HEK293 (cell line): ENCODE measurements around the gene LETM1.

Source experiments
- HOXA7 ChIP-seq: sonication (generic); formaldehyde crosslinking; IDR thresholded peaks from 2 replicates; pipeline ENCODE4 v1.8.1; 2022; ENCODE audit warnings: missing genetic modification reagents, borderline replicate concordance
- REST ChIP-seq: fragments of 450-650 bp; formaldehyde crosslinking; IDR thresholded peaks from 2 replicates; pipeline ENCODE4 v1.5.1; 2016; ENCODE audit warnings: missing biosample characterization, missing genetic modification characterization
- SCRT2 ChIP-seq: fragments of 450-650 bp; formaldehyde crosslinking; IDR thresholded peaks from 2 replicates; pipeline ENCODE4 v1.5.1; 2016; ENCODE audit warnings: missing biosample characterization, missing genetic modification characterization
- ZBTB7A ChIP-seq: fragments of 450-650 bp; formaldehyde crosslinking; IDR thresholded peaks from 2 replicates; pipeline ENCODE4 v1.5.1; 2016; ENCODE audit warnings: low read depth, missing biosample characterization, missing genetic modification characterization
- ZBTB8A ChIP-seq: fragments of 450-650 bp; formaldehyde crosslinking; IDR thresholded peaks from 2 replicates; pipeline ENCODE4 v1.5.1; 2016; ENCODE audit warnings: missing biosample characterization, missing genetic modification characterization
- ZNF223 ChIP-seq: fragments of 450-650 bp; formaldehyde crosslinking; IDR thresholded peaks from 2 replicates; pipeline ENCODE4 v1.5.1; 2016; ENCODE audit warnings: missing biosample characterization, missing genetic modification characterization
- ZNF335 ChIP-seq: fragments of 450-650 bp; formaldehyde crosslinking; conservative IDR thresholded peaks from 2 replicates; pipeline ENCODE4 v1.5.1; 2016; ENCODE audit warnings: missing biosample characterization, missing genetic modification characterization
- ZNF423 ChIP-seq: fragments of 450-650 bp; formaldehyde crosslinking; IDR thresholded peaks from 2 replicates; pipeline ENCODE4 v1.5.1; 2016; ENCODE audit warnings: missing biosample characterization, missing genetic modification characterization
- ZNF473 ChIP-seq: fragments of 450-650 bp; formaldehyde crosslinking; IDR thresholded peaks from 2 replicates; pipeline ENCODE4 v1.5.1; 2017; ENCODE audit warnings: missing biosample characterization, missing genetic modification characterization
- ZNF639 ChIP-seq: fragments of 450-650 bp; formaldehyde crosslinking; IDR thresholded peaks from 2 replicates; pipeline ENCODE4 v1.5.1; 2016; ENCODE audit warnings: missing biosample characterization, missing genetic modification characterization
- ZNF768 ChIP-seq: fragments of 450-650 bp; formaldehyde crosslinking; IDR thresholded peaks from 2 replicates; pipeline ENCODE4 v1.5.1; 2018; ENCODE audit warnings: missing biosample characterization, mild to moderate bottlenecking, missing genetic modification characterization
- TF ChIP-seq, protein P1 (sequence below): fragments of 450-650 bp; formaldehyde crosslinking; IDR thresholded peaks from 2 replicates; pipeline ENCODE4 v1.5.1; 2016; ENCODE audit warnings: missing biosample characterization, missing genetic modification characterization

DNA sequence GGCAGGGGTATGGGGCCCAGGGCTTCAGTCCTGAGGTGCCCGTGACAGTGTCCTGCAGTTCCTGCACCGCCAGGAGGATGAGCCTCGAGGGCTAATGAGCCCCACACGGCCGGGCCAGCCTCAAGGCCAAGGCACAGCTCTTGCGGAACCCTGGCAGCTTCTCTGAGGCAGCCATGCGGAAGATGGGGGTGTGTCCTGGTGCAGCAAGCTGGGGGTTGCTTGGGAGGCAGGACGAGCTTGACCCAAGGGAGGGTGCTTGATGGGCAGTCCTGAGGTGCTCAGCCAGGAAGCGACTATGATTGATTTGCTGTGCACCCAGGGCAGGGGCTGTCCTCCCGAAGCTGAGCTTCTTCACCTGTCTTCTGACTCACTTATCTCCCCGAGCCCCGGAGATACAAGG, 72.0 kb downstream of the LETM1 start:
- TF ChIP-seq, protein P1, sequence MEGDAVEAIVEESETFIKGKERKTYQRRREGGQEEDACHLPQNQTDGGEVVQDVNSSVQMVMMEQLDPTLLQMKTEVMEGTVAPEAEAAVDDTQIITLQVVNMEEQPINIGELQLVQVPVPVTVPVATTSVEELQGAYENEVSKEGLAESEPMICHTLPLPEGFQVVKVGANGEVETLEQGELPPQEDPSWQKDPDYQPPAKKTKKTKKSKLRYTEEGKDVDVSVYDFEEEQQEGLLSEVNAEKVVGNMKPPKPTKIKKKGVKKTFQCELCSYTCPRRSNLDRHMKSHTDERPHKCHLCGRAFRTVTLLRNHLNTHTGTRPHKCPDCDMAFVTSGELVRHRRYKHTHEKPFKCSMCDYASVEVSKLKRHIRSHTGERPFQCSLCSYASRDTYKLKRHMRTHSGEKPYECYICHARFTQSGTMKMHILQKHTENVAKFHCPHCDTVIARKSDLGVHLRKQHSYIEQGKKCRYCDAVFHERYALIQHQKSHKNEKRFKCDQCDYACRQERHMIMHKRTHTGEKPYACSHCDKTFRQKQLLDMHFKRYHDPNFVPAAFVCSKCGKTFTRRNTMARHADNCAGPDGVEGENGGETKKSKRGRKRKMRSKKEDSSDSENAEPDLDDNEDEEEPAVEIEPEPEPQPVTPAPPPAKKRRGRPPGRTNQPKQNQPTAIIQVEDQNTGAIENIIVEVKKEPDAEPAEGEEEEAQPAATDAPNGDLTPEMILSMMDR (tag by site-specific recombination) = no peak
- TF ChIP-seq HOXA7 (CRISPR knock-in tag) (no peak), ZNF768 (tag by site-specific recombination) (no peak), SCRT2 (no peak), ZBTB8A (tag by site-specific recombination) (no peak), REST (no peak), ZNF473 (tag by site-specific recombination) (no peak), ZNF223 (tag by site-specific recombination) (no peak), ZBTB7A (tag by site-specific recombination) (no peak), ZNF639 (tag by site-specific recombination) (no peak), ZNF335 (tag by site-specific recombination) (no peak), ZNF423 (tag by site-specific recombination) (no peak)
